NCI-H1092 (cell line): ENCODE measurements around the gene ADAMTS17.
A peak's percentile ranks its signal among the peaks of the same experiment; 100 is the strongest.

ENCODE experiments used
- DNase-seq: peaks from one replicate; lab custom pipeline; 2025; lab: John Stamatoyannopoulos, UW

ADAMTS17 gene, protein sequence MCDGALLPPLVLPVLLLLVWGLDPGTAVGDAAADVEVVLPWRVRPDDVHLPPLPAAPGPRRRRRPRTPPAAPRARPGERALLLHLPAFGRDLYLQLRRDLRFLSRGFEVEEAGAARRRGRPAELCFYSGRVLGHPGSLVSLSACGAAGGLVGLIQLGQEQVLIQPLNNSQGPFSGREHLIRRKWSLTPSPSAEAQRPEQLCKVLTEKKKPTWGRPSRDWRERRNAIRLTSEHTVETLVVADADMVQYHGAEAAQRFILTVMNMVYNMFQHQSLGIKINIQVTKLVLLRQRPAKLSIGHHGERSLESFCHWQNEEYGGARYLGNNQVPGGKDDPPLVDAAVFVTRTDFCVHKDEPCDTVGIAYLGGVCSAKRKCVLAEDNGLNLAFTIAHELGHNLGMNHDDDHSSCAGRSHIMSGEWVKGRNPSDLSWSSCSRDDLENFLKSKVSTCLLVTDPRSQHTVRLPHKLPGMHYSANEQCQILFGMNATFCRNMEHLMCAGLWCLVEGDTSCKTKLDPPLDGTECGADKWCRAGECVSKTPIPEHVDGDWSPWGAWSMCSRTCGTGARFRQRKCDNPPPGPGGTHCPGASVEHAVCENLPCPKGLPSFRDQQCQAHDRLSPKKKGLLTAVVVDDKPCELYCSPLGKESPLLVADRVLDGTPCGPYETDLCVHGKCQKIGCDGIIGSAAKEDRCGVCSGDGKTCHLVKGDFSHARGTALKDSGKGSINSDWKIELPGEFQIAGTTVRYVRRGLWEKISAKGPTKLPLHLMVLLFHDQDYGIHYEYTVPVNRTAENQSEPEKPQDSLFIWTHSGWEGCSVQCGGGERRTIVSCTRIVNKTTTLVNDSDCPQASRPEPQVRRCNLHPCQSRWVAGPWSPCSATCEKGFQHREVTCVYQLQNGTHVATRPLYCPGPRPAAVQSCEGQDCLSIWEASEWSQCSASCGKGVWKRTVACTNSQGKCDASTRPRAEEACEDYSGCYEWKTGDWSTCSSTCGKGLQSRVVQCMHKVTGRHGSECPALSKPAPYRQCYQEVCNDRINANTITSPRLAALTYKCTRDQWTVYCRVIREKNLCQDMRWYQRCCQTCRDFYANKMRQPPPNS

DNA sequence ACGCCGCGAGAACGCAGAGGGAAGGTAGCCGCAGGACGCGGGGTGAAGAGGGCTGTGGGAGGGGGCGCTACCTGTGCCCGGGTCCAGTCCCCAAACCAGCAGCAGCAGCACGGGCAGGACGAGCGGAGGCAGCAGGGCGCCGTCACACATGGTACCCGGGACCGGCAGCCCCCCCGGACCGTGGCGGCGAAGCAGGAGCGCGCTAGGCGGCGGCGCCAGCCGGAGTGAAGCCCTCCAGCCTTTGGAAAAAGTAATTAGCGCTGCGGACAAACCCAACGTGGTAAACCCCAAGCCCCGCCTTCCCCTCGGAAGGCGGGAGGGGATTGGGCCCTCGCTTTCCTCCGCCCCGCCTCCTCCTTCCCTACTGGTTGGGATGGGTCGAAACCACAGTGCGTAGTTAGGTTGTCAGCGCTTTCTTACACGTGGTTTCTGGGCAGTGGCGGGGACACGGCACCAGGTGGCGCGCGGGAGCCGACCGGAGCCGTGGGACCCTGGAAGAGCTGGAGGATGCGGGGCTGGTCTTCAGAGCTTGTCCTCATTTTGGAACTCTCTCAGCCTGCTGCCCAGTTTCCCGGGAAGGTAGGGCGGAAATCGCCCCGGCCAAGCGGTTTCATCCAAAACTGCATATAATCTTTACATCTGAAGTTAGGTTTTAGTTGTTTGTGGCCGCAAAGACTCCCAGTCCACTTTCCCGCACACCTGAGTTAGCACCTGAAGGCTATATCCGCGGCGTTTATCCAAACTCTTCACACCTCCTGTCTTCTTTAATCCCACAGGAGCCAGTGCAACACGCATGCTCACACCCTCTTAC is at the start of gene ADAMTS17:
TSS of gene ADAMTS17 (minus strand) at position 226 of the 811 bp plus-strand sequence. CDS start at position 150, 76 bp downstream.
- peak; percentile 93 for DNase-seq

GRCh38 chr15:100385300-100386050 is 43.7 kb upstream of the ADAMTS17 start:
- no peak for DNase-seq

DNA sequence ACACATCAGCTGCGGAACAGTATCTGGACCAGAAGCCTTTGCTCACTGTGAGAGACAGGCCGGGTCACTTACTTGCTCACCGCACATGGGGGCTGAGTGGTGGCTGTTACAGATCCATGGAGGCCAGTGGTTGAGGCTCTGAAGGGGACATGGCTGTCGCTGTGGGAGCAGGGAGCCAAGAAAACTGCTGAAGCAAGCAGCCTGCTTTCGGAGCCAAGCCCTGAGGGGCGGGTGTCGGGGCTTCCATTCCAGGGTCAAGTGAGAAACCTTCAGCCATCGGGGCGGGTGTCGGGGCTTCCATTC is 42.3 kb upstream of the ADAMTS17 start:
- no peak for DNase-seq

GRCh38 chr15:100383302-100384107 is 41.7 kb upstream of the ADAMTS17 start:
- DNase-seq = no peak

DNA sequence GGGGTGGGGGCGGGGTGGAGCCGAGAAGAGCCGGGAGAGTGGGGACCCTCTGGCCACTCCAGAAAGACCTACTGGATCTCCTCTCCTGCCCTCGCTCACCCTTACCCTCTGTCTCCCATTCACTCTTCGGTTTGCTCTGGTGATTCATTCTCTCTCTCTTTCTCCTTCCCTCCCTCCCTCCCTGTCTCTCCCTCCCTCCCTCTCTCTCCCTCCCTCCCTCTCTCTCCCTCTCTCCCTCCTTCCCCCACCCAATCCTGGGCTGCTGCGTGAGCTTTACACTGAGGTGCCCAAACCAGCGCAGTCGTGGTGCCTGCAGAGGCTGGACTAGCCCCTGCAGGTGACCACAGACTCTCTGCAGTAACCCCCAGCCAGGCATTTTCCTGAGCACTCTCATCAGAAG is 32.2 kb upstream of the ADAMTS17 start:
- no peak for DNase-seq

- peak; percentile 28 for DNase-seq
Observed at GRCh38 chr15:100373120-100373896, 31.5 kb upstream of the ADAMTS17 start.

DNA sequence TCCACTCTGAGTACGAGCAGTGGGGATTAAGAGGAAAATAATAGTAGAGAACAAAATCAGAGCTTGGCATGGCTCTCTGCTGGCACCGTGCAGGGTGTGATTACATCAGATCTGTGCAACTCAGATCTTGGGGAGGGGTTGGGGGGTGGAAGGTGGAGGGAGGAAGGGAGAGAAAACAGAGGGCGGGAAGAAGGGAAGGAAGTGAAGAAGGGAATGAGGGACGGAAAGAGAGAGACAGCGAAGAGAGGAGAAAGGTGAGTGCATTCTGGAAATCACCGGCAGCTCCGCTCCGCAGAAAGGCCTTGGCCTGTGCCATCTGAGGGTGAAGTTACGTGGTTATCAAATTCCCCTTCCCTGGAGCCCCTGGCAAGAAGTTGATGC is 31.0 kb upstream of the ADAMTS17 start:
- DNase-seq = no peak

GRCh38 chr15:100355342-100355741 is 13.6 kb upstream of the ADAMTS17 start:
- DNase-seq = no peak

DNA sequence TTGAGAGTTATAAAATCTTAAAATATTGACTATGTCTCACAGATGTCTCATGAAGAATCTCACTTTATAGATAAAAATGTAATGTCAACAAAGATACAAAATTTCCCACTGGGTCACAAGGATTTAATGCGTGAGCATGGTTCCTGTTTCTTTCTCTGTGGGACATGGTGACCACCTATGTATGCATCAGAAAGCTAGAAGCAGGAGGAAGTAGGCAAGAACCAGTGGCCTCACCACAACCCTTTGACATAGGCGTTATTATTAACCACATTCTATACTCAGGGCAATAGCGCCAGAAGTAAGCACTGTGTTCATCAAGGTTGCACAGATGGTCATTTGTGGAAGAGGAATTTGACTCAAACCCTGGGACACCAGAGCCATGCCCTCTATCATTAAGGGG is 11.7 kb upstream of the ADAMTS17 start:
- DNase-seq = no peak

DNA sequence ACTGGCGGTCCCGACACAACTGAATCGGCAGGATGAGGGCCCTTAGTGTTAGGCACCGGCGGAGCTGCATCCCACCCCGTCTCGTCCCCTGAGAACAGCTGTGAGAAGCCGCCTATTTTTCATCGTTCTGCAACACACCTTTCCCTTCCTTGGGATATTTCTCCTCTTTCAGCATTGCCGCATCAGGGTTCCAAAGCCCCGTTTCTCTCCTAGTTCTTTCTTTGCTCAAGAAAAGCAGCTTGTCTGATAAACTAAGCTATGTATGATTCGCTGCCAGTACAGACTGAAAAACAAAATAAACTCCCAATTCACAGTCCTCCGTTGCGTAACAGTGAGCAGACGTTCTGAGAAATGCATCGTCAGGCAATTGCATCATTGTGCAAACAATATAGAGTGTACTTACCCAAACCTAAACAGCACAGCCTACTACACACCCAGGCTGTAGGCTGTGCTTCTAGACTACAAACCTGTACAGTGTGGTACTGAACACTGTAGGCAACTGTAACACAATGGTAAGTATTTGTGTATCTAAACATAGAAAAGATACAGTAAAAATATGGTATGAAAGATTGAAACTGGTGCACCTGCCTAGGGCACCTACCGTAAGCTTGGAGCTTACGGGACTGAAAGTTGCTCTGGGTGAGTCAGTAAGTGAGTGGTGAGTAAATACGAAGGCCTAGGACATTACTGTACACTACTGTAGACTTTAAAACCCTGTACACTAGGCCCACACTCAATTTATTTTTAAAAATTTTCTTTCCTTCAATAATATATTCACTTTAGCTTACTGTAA is 8.9 kb upstream of the ADAMTS17 start:
- DNase-seq = no peak

- peak; percentile 79 for DNase-seq
Observed at GRCh38 chr15:100349696-100350433, 8.1 kb upstream of the ADAMTS17 start.

GRCh38 chr15:100349321-100349695 is 7.5 kb upstream of the ADAMTS17 start:
- no peak for DNase-seq

- DNase-seq = no peak
Observed at GRCh38 chr15:100348578-100348977, 6.8 kb upstream of the ADAMTS17 start.

- no peak for DNase-seq
Observed at GRCh38 chr15:100346866-100347512, 5.2 kb upstream of the ADAMTS17 start.

GRCh38 chr15:100345438-100345837 is 3.7 kb upstream of the ADAMTS17 start:
- no peak for DNase-seq

GRCh38 chr15:100343251-100343650 is 1.5 kb upstream of the ADAMTS17 start:
- DNase-seq = no peak

DNA sequence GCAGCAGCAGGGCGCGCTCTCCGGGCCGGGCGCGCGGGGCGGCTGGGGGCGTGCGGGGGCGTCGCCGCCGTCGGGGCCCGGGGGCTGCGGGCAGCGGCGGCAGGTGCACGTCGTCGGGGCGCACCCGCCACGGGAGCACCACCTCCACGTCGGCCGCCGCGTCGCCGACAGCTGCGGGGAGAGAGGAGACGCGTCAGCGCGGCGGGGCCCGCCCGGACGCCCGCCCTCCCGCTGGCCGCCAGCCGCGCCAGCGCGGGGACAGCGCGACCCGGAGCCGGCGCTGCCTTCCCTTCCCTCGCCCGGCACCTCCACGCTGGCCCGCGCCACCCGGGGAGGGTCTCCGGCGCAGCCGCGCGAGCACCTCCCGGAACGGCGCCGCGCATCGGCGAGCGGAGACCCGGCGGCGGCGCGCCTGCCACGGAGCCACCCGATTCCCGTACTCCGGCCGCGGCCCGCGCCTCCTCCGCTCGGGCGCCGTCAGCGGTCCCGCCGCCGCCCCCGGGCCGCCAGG is 481 bp downstream of the ADAMTS17 start:
- no peak for DNase-seq
